CD4-positive, CD25-positive, alpha-beta regulatory T cell (primary cell): ENCODE data around the gene SNUPN. TPM values are rescaled to one million over a fixed set of nuclear protein-coding genes. Genes with fewer than 3 reads are reported as not detected.
A peak's percentile ranks its signal among the peaks of the same experiment; 100 is the strongest.

ENCODE experiments used
- ATAC-seq, 2 donors: fragments of 150-1000 bp; cut with Tn5 transposase; one replicate each; pipeline ENCODE4 v1.10.0; 2021; ENCODE audit warnings: low read depth in 2 of 2, moderate number of reproducible peaks in 2 of 2, moderate library complexity in 1 of 2
- DNase-seq, 3 donors: peaks; one replicate each; pipeline versions ENCODE4 v3.0.0 to v3.0.0-alpha.2; 2012 to 2022; ENCODE audit warnings: mixed read lengths in 1 of 3
- H3K27ac ChIP-seq: one replicate; pipeline ENCODE4 v1.7.0; 2013; ENCODE audit warnings: mild to moderate bottlenecking, low read length; ENCODE audit not compliant: insufficient read depth, poor library complexity, severe bottlenecking
- H3K27me3 ChIP-seq: one replicate; pipeline ENCODE4 v1.7.0; 2013; ENCODE audit warnings: low read length; ENCODE audit not compliant: control insufficient read depth, insufficient read depth
- H3K36me3 ChIP-seq: one replicate; pipeline ENCODE4 v1.7.0; 2013; ENCODE audit warnings: mild to moderate bottlenecking, low read length, moderate library complexity; ENCODE audit not compliant: control insufficient read depth, insufficient read depth
- H3K4me1 ChIP-seq: 2 replicates; pipeline ENCODE4 v1.7.0; 2013; ENCODE audit warnings: mild to moderate bottlenecking, low read length; ENCODE audit not compliant: insufficient read depth, control insufficient read depth, poor library complexity, severe bottlenecking
- H3K4me3 ChIP-seq: one replicate; pipeline ENCODE4 v1.7.0; 2013; ENCODE audit warnings: low read depth, mild to moderate bottlenecking, low read length, moderate library complexity
- H3K9me3 ChIP-seq, 2 experiments: 1 replicate in 1 of 2; 2 replicates in 1 of 2; pipeline ENCODE4 v1.7.0; 2013; ENCODE audit warnings: low read length in 2 of 2, mild to moderate bottlenecking in 1 of 2, moderate library complexity in 1 of 2; ENCODE audit not compliant: control insufficient read depth in 2 of 2
- H3K27ac Mint-ChIP-seq, 3 donors: one replicate each; pipeline ENCODE4 v1.8.0; 2020 to 2022; ENCODE audit warnings: mild to moderate bottlenecking in 3 of 3, mixed read lengths in 3 of 3, moderate library complexity in 2 of 3
- H3K27me3 Mint-ChIP-seq: one replicate; pipeline ENCODE4 v1.8.0; 2022; ENCODE audit warnings: mild to moderate bottlenecking, mixed read lengths
- H3K36me3 Mint-ChIP-seq: one replicate; pipeline ENCODE4 v1.8.0; 2020; ENCODE audit warnings: mixed read lengths
- H3K4me1 Mint-ChIP-seq, 4 donors: one replicate each; pipeline ENCODE4 v1.8.0; 2020 to 2022; ENCODE audit warnings: mixed read lengths in 4 of 4, mild to moderate bottlenecking in 1 of 4
- H3K4me3 Mint-ChIP-seq, 4 donors: one replicate each; pipeline ENCODE4 v1.8.0; 2020 to 2022; ENCODE audit warnings: mild to moderate bottlenecking in 4 of 4, mixed read lengths in 4 of 4, moderate library complexity in 3 of 4
- H3K9me3 Mint-ChIP-seq, 7 donors: one replicate each; pipeline ENCODE4 v1.8.0; 2020 to 2022; ENCODE audit warnings: mixed read lengths in 7 of 7, mild to moderate bottlenecking in 3 of 7, moderate library complexity in 2 of 7
- polyA plus RNA-seq, 4 donors: library from polyadenylated mRNA; unstranded; fragments of 300-500 nt; fragmentation: Illumina TruSeq; gene quantifications; one replicate each; pipeline ENCODE4 v1.2.3, GENCODE V29; 2021
- total RNA-seq: library from RNA; stranded (reverse); gene quantifications from one replicate; pipeline ENCODE4 v1.2.3, GENCODE V29; 2022

SNUPN gene
- total and polyA plus RNA-seq, 5 donors from 2014 or later, result 13.8 to 36.9 (median 28.0) TPM

- peak within 1 kb of the TSS; percentile 93 to 98 (median 96) for H3K4me3 Mint-ChIP-seq
- H3K4me1 ChIP-seq, result peaks cover 24% of the 10 kb centered on the region
- ATAC-seq, result peak; percentile 81 to 83
- peak; percentile 55 to 79 (median 64) for DNase-seq
- H3K4me3 ChIP-seq, result peak within 1 kb of the TSS; percentile 89
- no peaks in the 10 kb centered on the region for H3K27me3 Mint-ChIP-seq
- H3K36me3 Mint-ChIP-seq, result no peaks in the 10 kb centered on the region
- H3K27ac ChIP-seq, result peak within 1 kb of the TSS; percentile 73
- H3K4me1 Mint-ChIP-seq, result peaks cover 7 to 30% (median 19%) of the 10 kb centered on the region in 4 donors
- H3K27me3 ChIP-seq, result no peaks in the 10 kb centered on the region
- peak within 1 kb of the TSS; percentile 82 to 95 (median 95) for H3K27ac Mint-ChIP-seq
- no peaks in the 10 kb centered on the region for H3K9me3 ChIP-seq
- H3K9me3 Mint-ChIP-seq, result peaks cover 0 to 4% (median 0%) of the 10 kb centered on the region in 7 donors
- no peaks in the 10 kb centered on the region for H3K36me3 ChIP-seq
These were observed 46.3 kb downstream of the SNUPN start, which contains the start of gene PTPN9 for GRCh38 chr15:75578948-75579920. Gene PTPN9 (minus strand): TSS chr15:75579315. CDS start chr15:75578776, 539 bp downstream.

DNA sequence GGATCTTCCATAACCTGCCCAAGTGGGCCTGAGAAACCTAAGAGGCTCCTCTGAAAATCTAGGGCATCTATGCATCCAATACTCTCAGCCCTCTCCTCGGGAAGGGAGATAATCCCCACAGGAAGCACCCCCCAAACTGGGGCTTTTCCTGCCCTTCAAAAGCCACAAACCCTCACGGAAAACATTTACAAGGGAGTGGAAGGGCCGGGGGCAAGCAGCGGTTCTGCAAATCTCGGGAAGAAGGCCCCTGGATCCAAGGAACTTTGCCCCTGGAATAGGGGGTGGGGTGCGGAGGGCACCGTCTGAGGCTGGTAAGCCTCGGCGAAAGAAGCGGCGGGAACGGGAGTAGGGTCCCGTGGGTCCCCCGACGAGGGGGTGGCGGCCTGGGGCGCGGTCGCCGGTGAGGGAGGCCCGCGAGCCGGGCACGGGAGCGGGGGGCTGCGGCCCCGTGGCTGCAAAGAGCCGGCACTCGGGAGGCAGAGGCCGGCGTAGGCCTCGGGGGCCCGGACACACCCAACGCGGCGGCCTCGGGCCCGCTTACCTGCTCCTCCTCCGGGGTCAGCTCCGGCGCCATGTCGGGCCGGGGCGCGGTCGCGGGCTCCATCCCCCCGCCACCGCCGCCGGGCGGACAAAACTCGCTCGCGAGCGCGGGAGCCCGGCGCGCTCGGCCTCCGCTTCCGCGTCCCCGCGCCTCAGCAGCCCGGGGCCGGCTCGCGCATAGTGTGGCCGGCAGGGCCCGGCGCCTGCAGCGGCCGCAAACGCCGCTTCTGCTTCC is 47.2 kb downstream of the SNUPN start:
- Mint-ChIP-seq H3K9me3 (peaks cover 0 to 4% (median 0%) of the 10 kb centered on the region in 7 donors), H3K36me3 (no peaks in the 10 kb centered on the region), H3K4me3 (peak overlapping the region; percentile 93 to 98 (median 96)), H3K27ac (peak overlapping the region; percentile 76 to 95 (median 95)), H3K27me3 (no peaks in the 10 kb centered on the region), H3K4me1 (peaks cover 12 to 39% (median 26%) of the 10 kb centered on the region in 4 donors)
- peaks cover 25% of the 10 kb centered on the region for H3K4me1 ChIP-seq
- H3K36me3 ChIP-seq, result no peaks in the 10 kb centered on the region
- no peaks in the 10 kb centered on the region for H3K27me3 ChIP-seq
- DNase-seq (peak; percentile 7 to 48 (median 37)), ATAC-seq (peak; percentile 33 to 41)
- H3K27ac ChIP-seq, result peak overlapping the region; percentile 73
- H3K4me3 ChIP-seq, result peak overlapping the region; percentile 89
- no peaks in the 10 kb centered on the region for H3K9me3 ChIP-seq

- Histone ChIP-seq H3K9me3 (no peaks in the 10 kb centered on the region), H3K27ac (peak overlapping the region; percentile 73), H3K36me3 (no peaks in the 10 kb centered on the region), H3K4me1 (peaks cover 32% of the 10 kb centered on the region), H3K27me3 (no peaks in the 10 kb centered on the region), H3K4me3 (peak overlapping the region; percentile 89)
- H3K27me3 Mint-ChIP-seq, result no peaks in the 10 kb centered on the region
- ATAC-seq (no peak), DNase-seq (peak in 1 of 3 donors; percentile 2)
- H3K4me3 Mint-ChIP-seq, result peak overlapping the region; percentile 92 to 98 (median 96)
- H3K4me1 Mint-ChIP-seq, result peaks cover 18 to 46% (median 32%) of the 10 kb centered on the region in 4 donors
- no peaks in the 10 kb centered on the region for H3K36me3 Mint-ChIP-seq
- H3K27ac Mint-ChIP-seq, result peak overlapping the region; percentile 79 to 95 (median 95)
- peaks cover 0 to 4% (median 0%) of the 10 kb centered on the region in 7 donors for H3K9me3 Mint-ChIP-seq
These were observed 47.9 kb downstream of the SNUPN start for GRCh38 chr15:75577401-75578172.

DNA sequence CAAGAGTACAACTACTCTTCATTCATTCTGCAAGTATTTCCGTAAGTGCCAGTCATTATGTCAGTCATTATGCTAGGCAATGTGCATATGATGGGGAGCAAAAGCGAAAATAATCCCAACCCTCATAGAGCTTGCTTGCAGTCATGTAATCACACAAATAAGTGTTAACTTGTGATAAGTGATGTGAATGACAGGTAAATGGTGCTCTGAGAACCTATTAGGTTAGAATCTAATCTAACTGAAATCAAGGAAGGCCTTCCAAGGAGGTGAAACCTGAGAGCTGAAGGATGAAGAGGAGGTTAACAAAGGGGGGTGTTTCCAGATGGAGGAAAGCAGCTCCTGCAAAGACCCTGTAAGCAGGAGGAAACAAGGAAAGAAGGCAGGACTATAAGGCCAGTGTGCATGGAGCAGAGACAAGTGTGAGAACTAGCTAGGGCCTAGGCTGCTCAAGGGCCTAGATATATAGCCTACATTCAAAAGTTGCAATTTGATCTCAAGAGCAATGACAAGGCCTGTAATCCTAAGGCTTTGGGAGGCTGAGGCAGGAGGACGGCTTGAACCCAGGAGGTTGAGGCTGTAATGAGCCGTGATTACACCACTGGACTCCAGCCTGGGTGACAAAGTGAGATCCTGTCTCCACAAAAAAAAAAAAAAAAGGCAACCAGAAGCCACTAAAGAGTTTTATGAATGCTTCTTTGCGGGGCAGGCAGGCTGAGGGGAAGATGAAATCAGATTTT is 51.7 kb downstream of the SNUPN start:
- Mint-ChIP-seq H3K36me3 (no peaks in the 10 kb centered on the region), H3K27me3 (no peaks in the 10 kb centered on the region), H3K4me3 (peak overlapping the region in 2 of 4 donors; percentile 10 to 70), H3K4me1 (peaks cover 18 to 46% (median 34%) of the 10 kb centered on the region in 4 donors), H3K9me3 (peaks cover 0 to 2% (median 0%) of the 10 kb centered on the region in 7 donors), H3K27ac (peak overlapping the region; percentile 10 to 92 (median 24))
- Histone ChIP-seq H3K27ac (no peak overlapping the region), H3K4me3 (no peak overlapping the region), H3K4me1 (peaks cover 25% of the 10 kb centered on the region), H3K36me3 (no peaks in the 10 kb centered on the region), H3K27me3 (no peaks in the 10 kb centered on the region), H3K9me3 (no peaks in the 10 kb centered on the region)
- DNase-seq (no peak), ATAC-seq (no peak)

GRCh38 chr15:75570126-75570845 is 55.2 kb downstream of the SNUPN start:
- no peak overlapping the region for H3K4me3 Mint-ChIP-seq
- DNase-seq (no peak), ATAC-seq (no peak)
- peaks cover 18 to 38% (median 28%) of the 10 kb centered on the region in 4 donors for H3K4me1 Mint-ChIP-seq
- no peaks in the 10 kb centered on the region for H3K36me3 ChIP-seq
- H3K4me3 ChIP-seq, result no peak overlapping the region
- H3K4me1 ChIP-seq, result peaks cover 8% of the 10 kb centered on the region
- H3K27me3 Mint-ChIP-seq, result no peaks in the 10 kb centered on the region
- H3K27ac ChIP-seq, result no peak overlapping the region
- no peaks in the 10 kb centered on the region for H3K9me3 ChIP-seq
- no peak overlapping the region for H3K27ac Mint-ChIP-seq
- peaks cover 6% of the 10 kb centered on the region for H3K36me3 Mint-ChIP-seq
- H3K9me3 Mint-ChIP-seq, result no peaks in the 10 kb centered on the region
- H3K27me3 ChIP-seq, result no peaks in the 10 kb centered on the region

DNA sequence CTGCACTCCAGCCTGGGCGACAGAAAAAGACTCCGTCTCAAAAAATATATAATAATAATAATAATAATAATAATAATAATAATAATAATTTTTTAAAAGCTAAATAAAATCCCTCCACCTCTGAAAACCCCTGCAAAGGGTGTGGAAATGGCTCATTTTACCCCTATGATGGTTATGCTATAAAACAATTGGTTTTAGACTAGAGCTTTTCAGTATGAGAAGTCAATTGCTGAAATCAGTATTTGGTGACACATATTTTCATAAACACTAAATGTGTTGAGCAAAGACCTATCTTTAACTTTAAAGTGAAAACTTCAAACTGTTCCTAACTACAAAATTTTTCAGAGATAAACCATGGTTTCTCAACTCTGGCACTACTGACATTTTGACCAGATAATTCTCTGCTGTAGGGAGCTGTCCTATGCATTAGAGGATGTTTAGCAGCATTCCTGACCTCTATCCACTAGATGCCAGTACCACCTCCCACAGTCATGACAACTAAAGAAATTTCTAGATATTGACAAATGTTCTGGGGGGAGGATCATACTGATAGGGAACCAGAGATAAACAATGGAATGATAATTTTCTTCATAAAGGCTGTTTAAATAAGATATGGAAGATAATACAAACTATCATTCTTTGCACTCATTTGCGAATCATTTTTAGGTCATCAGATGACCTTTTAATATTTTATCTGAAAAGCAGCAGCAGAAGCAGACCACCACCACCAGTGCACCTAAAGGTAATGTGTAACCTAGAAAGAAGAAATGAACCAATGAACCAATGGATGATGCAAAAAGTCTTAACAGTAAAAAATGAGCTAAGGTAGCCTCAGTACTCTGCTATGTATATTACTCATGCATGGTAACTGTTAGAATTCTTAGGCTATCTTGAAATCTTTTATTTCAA is 60.2 kb downstream of the SNUPN start:
- peaks cover 12 to 25% (median 18%) of the 10 kb centered on the region in 4 donors for H3K4me1 Mint-ChIP-seq
- Histone ChIP-seq H3K9me3 (no peaks in the 10 kb centered on the region), H3K4me1 (no peaks in the 10 kb centered on the region), H3K27ac (no peak overlapping the region), H3K36me3 (no peaks in the 10 kb centered on the region), H3K27me3 (no peaks in the 10 kb centered on the region), H3K4me3 (no peak overlapping the region)
- no peaks in the 10 kb centered on the region for H3K27me3 Mint-ChIP-seq
- H3K36me3 Mint-ChIP-seq, result peaks cover 6% of the 10 kb centered on the region
- H3K4me3 Mint-ChIP-seq, result no peak overlapping the region
- no peaks in the 10 kb centered on the region for H3K9me3 Mint-ChIP-seq
- DNase-seq (no peak), ATAC-seq (no peak)
- peak overlapping the region in 1 of 3 donors; percentile 62 for H3K27ac Mint-ChIP-seq
